ENCODE results near the gene SV2C.
A peak's percentile ranks its signal among the peaks of the same experiment; 100 is the strongest.
"Not testable (repeated sequence)": the region's sequence is repeated elsewhere in the genome, so short reads cannot be mapped to it uniquely, and the experiment has no call there.

Gene SV2C

GRCh38 chr5:76278261-76278789 lies 195.1 kb downstream of the SV2C start:
- Mint-ChIP-seq H3K9me3 (no peaks in the 10 kb centered on the region), H3K4me3 (no peak overlapping the region), H3K27me3 (no peaks in the 10 kb centered on the region), H3K4me1 (no peaks in the 10 kb centered on the region), H3K27ac (no peak overlapping the region), H3K36me3 (no peaks in the 10 kb centered on the region)
- DNase-seq (ENCODE audit: low spot score in 2 of 2): no peak
- ATAC-seq (ENCODE audit: low read depth): no peak

- Mint-ChIP-seq H3K4me3 (no peak overlapping the region), H3K36me3 (no peaks in the 10 kb centered on the region), H3K4me1 (no peaks in the 10 kb centered on the region), H3K9me3 (no peaks in the 10 kb centered on the region), H3K27ac (no peak overlapping the region), H3K27me3 (no peaks in the 10 kb centered on the region)
- ATAC-seq (ENCODE audit: low read depth) (no peak), DNase-seq (ENCODE audit: low spot score in 2 of 2) (no peak)
These were observed 197.3 kb downstream of the SV2C start for GRCh38 chr5:76280494-76280893.

DNA sequence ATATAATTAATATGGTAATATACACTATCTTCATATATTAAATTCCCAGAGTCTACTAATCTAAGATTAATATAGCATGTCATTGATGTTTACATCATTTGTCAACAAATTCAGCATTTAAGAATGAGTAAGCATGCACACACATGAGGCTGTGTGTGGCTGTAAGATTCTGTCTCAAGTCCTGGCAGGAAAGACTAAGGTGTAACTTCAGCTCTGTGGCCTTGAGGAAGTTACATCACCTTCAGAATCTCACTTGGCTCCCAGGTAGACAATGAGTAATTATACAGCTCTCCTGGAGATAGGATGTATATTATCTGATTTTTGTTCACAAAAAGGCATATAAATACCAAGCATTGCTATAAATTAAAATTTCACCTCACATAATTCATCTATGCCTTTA lies 200.5 kb downstream of the SV2C start:
- H3K36me3 Mint-ChIP-seq: no peaks in the 10 kb centered on the region
- ATAC-seq (ENCODE audit: low read depth): no peak
- H3K4me3 Mint-ChIP-seq: no peak overlapping the region
- no peak for DNase-seq (ENCODE audit: low spot score in 2 of 2)
- no peak overlapping the region for H3K27ac Mint-ChIP-seq
- no peaks in the 10 kb centered on the region for H3K27me3 Mint-ChIP-seq
- H3K9me3 Mint-ChIP-seq: no peaks in the 10 kb centered on the region
- no peaks in the 10 kb centered on the region for H3K4me1 Mint-ChIP-seq

GRCh38 chr5:76289692-76290091 lies 206.5 kb downstream of the SV2C start:
- H3K27ac Mint-ChIP-seq: no peak overlapping the region
- ATAC-seq (ENCODE audit: low read depth): no peak
- H3K4me1 Mint-ChIP-seq: peaks cover 7% of the 10 kb centered on the region

DNA sequence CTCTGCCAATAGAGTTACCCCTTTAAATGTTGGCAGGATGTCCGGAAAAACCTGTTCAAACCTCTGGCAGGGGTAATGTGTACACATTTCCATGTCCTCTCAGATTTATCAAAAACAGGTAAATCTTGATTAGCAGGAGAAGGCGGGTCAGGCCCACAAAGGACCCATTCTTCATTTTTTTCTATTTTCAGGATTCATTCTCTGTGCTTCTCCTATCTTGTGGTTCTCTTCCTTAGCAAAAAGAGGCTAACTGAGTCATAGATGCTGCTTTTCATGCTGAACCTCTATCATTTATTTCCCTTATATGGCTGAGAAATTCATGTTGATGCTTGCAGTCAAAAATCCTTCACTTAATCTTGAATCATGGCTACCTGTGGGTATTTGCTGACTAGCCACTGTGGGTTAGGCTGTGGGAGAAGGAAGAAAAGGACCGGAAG lies 207.2 kb downstream of the SV2C start:
- Mint-ChIP-seq H3K4me1 (peaks cover 7% of the 10 kb centered on the region), H3K36me3 (no peaks in the 10 kb centered on the region), H3K27me3 (peaks cover 2% of the 10 kb centered on the region), H3K4me3 (no peak overlapping the region), H3K9me3 (no peaks in the 10 kb centered on the region), H3K27ac (no peak overlapping the region)
- ATAC-seq (ENCODE audit: low read depth) (no peak), DNase-seq (ENCODE audit: low spot score in 2 of 2) (no peak)

More at GRCh38 chr5:76289692-76290091, 206.5 kb downstream of the SV2C start:
- Mint-ChIP-seq H3K4me3 (no peak overlapping the region), H3K9me3 (no peaks in the 10 kb centered on the region), H3K36me3 (no peaks in the 10 kb centered on the region), H3K27me3 (peaks cover 2% of the 10 kb centered on the region)
- DNase-seq (ENCODE audit: low spot score in 2 of 2): no peak

DNA sequence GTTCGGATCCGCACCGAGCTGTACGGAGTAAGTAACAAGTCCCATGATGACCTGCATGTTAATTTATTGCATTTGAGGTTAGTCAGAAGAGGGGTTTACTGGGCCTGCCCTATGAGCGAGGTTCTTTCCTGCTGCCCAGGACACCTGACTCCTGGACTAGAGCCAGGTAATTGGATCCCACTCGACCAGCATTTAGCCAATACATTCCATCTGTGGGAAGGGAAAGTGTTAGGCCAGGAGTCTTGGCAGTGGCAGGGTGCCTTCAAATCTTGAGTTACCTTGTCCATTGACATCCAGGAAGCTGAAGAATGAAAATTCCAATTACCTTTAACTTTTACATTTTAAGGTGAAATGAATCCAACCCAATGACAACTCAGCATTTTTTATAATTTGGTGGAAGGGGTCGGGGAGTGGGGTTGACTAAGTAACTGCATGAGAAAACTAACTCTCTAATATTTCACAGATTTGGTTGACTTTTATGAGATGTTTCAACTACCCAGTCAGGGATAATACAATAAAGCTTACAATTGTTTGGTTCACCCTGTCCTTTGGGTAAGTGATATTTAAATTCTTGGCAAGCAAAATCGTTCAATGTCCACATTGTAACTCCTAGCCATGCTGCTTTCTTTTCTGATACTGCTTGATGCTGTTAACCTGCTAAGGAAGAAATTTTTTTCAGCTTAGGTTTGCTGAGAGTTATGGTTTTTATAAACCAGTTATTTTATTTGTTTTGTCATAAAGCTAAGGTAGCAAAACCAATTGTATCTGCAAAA lies 208.3 kb downstream of the SV2C start:
- Mint-ChIP-seq H3K27me3 (peaks cover 4% of the 10 kb centered on the region), H3K36me3 (no peaks in the 10 kb centered on the region), H3K4me3 (no peak overlapping the region), H3K4me1 (peaks cover 7% of the 10 kb centered on the region), H3K9me3 (no peaks in the 10 kb centered on the region), H3K27ac (no peak overlapping the region)
- ATAC-seq (ENCODE audit: low read depth) (no peak), DNase-seq (ENCODE audit: low spot score in 2 of 2) (no peak)

DNA sequence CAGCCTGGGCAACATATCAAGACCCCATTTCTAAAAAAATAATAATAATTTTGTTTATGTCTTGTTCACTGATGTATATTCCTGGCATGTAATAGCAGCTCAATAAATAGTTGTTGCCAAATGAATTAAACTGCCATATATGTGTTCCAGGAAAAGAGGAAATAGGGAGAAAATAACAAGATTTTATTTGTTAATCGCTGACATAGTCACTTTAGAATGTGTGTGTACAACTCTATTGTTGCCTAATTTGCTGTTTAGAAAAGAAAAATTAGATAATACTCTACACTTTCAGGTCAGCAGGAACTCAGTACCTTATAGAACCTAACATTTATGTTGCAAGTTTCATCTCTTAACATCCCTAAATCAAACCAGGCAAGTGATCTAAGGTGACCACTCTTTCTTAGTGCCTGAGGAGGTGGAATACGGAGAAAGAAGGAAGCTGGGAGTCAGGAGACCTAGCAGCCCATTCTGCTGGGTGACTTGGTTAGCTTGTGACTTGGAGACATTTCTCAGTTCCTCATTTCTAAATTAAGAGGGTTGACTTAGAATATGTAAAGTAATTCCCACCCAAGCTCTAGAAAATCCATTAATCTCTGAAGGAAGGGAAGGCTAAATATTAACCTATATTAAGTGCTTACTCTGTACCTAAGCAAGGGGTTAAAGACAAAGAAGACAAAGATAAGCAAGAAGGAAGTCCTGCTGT lies 209.6 kb downstream of the SV2C start:
- H3K27me3 Mint-ChIP-seq: peaks cover 4% of the 10 kb centered on the region
- H3K9me3 Mint-ChIP-seq: no peaks in the 10 kb centered on the region
- peak in 1 of 2 donors; percentile 11 for DNase-seq (ENCODE audit: low spot score in 2 of 2)
- ATAC-seq (ENCODE audit: low read depth): peak; percentile 84
- no peaks in the 10 kb centered on the region for H3K36me3 Mint-ChIP-seq
- H3K4me1 Mint-ChIP-seq: peaks cover 7% of the 10 kb centered on the region
- H3K4me3 Mint-ChIP-seq: no peak overlapping the region
- peak overlapping the region; percentile 83 for H3K27ac Mint-ChIP-seq

DNA sequence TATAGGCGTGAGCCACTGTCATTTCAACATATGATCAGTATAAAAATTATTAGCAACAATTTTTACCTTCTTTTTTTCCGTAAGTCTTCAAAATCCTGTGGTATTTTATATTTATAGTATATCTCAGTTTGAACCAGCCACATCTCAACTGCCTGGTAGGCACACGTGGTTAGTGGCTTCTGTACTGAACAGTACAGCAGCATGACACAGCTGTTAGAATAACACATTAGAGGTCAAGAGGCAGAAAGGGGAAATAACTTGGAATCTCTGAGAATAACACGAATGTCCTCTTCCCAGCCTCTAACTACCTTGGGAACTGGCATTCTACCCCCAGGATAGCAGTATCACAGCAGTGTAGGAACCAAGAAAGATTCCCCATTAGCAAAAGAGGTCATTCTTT lies 211.4 kb downstream of the SV2C start:
- Mint-ChIP-seq H3K4me3 (no peak overlapping the region), H3K27ac (no peak overlapping the region)

DNA sequence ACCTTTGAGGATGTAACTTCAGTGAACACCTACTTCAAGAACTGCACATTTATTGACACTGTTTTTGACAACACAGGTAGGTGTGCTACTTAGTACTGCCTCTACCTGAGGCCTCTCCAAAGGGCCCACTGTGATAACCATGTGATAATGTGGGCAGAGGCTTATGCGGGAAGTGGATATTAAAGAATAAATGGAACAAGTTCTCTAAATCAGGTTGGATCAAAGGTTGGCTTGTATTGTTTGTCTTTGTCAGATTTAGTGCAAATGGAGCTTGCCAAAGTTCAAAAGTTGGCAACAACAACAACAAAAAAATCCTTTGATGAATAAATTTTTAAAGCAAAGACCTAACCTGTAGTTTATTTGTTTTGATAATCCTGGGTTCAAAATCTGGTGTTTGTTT lies 215.7 kb downstream of the SV2C start:
- no peak for DNase-seq (ENCODE audit: low spot score in 2 of 2)
- no peaks in the 10 kb centered on the region for H3K36me3 Mint-ChIP-seq
- no peak for ATAC-seq (ENCODE audit: low read depth)
- H3K4me1 Mint-ChIP-seq: no peaks in the 10 kb centered on the region
- peaks cover 4% of the 10 kb centered on the region for H3K27me3 Mint-ChIP-seq
- no peak overlapping the region for H3K27ac Mint-ChIP-seq
- no peaks in the 10 kb centered on the region for H3K9me3 Mint-ChIP-seq
- H3K4me3 Mint-ChIP-seq: no peak overlapping the region

More for the DNA sequence above, 211.4 kb downstream of the SV2C start:
- DNase-seq (ENCODE audit: low spot score in 2 of 2) (no peak), ATAC-seq (ENCODE audit: low read depth) (peak; percentile 22)
- H3K36me3 Mint-ChIP-seq: no peaks in the 10 kb centered on the region
- H3K9me3 Mint-ChIP-seq: no peaks in the 10 kb centered on the region
- H3K4me1 Mint-ChIP-seq: peaks cover 6% of the 10 kb centered on the region
- H3K27me3 Mint-ChIP-seq: peaks cover 5% of the 10 kb centered on the region

- DNase-seq (ENCODE audit: low spot score in 2 of 2) (no peak), ATAC-seq (ENCODE audit: low read depth) (no peak)
- Mint-ChIP-seq H3K27me3 (peaks cover 4% of the 10 kb centered on the region), H3K4me1 (no peaks in the 10 kb centered on the region), H3K4me3 (no peak overlapping the region), H3K27ac (no peak overlapping the region), H3K36me3 (no peaks in the 10 kb centered on the region), H3K9me3 (no peaks in the 10 kb centered on the region)
These were observed 216.4 kb downstream of the SV2C start for GRCh38 chr5:76299592-76299991.

GRCh38 chr5:76301932-76302331 lies 218.7 kb downstream of the SV2C start:
- not testable (repeated sequence) for H3K9me3 Mint-ChIP-seq; H3K27me3 Mint-ChIP-seq; H3K27ac Mint-ChIP-seq; DNase-seq (ENCODE audit: low spot score in 2 of 2); ATAC-seq (ENCODE audit: low read depth); H3K4me1 Mint-ChIP-seq; H3K36me3 Mint-ChIP-seq; H3K4me3 Mint-ChIP-seq

- H3K4me3 Mint-ChIP-seq; H3K4me1 Mint-ChIP-seq; H3K9me3 Mint-ChIP-seq; H3K27ac Mint-ChIP-seq; ATAC-seq (ENCODE audit: low read depth); DNase-seq (ENCODE audit: low spot score in 2 of 2); H3K27me3 Mint-ChIP-seq; H3K36me3 Mint-ChIP-seq: not testable (repeated sequence)
These were observed 219.5 kb downstream of the SV2C start for GRCh38 chr5:76302661-76303060.

DNA sequence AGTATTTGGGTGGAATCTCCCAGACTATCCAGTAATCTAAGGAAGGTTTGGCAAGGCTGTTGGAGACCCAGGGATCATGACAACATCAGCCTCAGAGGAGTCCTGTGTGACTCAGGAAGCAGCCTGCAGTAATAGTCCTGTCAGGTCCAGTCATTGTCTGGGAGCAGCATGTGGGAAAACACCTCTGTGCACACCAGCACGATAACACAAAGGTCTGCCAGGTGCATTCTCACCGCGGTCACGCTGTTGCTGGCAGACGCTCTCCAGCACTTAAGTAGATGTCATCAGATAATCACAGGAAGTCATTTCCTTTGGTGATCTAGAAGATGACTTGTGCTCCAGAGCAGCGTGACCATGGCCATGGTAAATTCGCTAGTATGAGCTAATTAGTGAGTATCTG lies 220.7 kb downstream of the SV2C start:
- ATAC-seq (ENCODE audit: low read depth) (peak; percentile 87), DNase-seq (ENCODE audit: low spot score in 2 of 2) (peak; percentile 6 to 16)
- no peak overlapping the region for H3K4me3 Mint-ChIP-seq
- H3K9me3 Mint-ChIP-seq: no peaks in the 10 kb centered on the region
- no peaks in the 10 kb centered on the region for H3K36me3 Mint-ChIP-seq
- no peaks in the 10 kb centered on the region for H3K4me1 Mint-ChIP-seq
- peaks cover 5% of the 10 kb centered on the region for H3K27me3 Mint-ChIP-seq
- H3K27ac Mint-ChIP-seq: peak overlapping the region; percentile 70

DNA sequence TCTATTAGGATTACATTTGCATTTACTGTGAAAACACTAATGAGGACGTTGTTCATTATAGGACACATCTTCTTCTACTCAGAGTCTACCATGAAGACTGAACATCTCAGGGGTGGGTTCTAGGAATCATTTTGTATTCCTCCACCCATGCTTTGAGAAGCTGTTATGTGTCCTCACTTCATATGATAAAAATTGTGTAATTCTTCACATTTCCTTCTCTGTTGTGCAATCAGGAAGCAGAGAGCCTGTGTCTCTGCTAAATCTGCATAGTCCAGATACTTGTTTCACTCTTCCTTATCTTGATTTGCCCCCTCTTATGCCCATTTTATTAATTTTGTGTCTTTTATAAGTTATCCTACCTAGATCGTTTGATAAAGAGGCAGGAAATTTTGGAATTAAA lies 222.1 kb downstream of the SV2C start:
- DNase-seq (ENCODE audit: low spot score in 2 of 2): no peak

More for the DNA sequence above, 222.1 kb downstream of the SV2C start:
- no peak for ATAC-seq (ENCODE audit: low read depth)
- H3K27ac Mint-ChIP-seq: no peak overlapping the region
- H3K4me3 Mint-ChIP-seq: no peak overlapping the region
- peaks cover 3% of the 10 kb centered on the region for H3K9me3 Mint-ChIP-seq
- peaks cover 10% of the 10 kb centered on the region for H3K27me3 Mint-ChIP-seq
- H3K36me3 Mint-ChIP-seq: no peaks in the 10 kb centered on the region
- H3K4me1 Mint-ChIP-seq: no peaks in the 10 kb centered on the region

Measured in memory B cell (primary cell).